SK-N-SH treated with all-trans-retinoic acid at 6 μM for 48 hours (cell line): ENCODE measurements around the gene CNTNAP3.
"Not testable (repeated sequence)": the region's sequence is repeated elsewhere in the genome, so short reads cannot be mapped to it uniquely, and the experiment has no call there.

Experiments
- BACH2 ChIP-seq: fragments of 250-450 bp; sonication (Bioruptor Pico); IDR thresholded peaks from 2 replicates; pipeline ENCODE4 v1.9.0; 2021; ENCODE audit warnings: mild to moderate bottlenecking, borderline replicate concordance
- CREB5 ChIP-seq: fragments of 250-450 bp; sonication (Bioruptor Pico); IDR thresholded peaks from 2 replicates; pipeline ENCODE4 v1.5.1; 2020; ENCODE audit warnings: low read depth, mild to moderate bottlenecking, moderate library complexity
- CSDC2 ChIP-seq: fragments of 250-450 bp; sonication (Bioruptor Pico); IDR thresholded peaks from 2 replicates; pipeline ENCODE4 v1.5.0; 2020; ENCODE audit warnings: mild to moderate bottlenecking, moderate library complexity
- PATZ1 ChIP-seq: fragments of 250-450 bp; sonication (Bioruptor Pico); IDR thresholded peaks from 2 replicates; pipeline ENCODE4 v1.8.0; 2020; ENCODE audit warnings: mild to moderate bottlenecking, moderate library complexity, borderline replicate concordance
- RARB ChIP-seq: fragments of 250-450 bp; sonication (Bioruptor Pico); IDR thresholded peaks from 2 replicates; pipeline ENCODE4 v1.8.0; 2021; ENCODE audit warnings: mild to moderate bottlenecking, moderate library complexity
- SNAI2 ChIP-seq: fragments of 250-450 bp; sonication (Bioruptor Pico); IDR thresholded peaks from 2 replicates; pipeline ENCODE4 v1.5.0; 2020; ENCODE audit warnings: mild to moderate bottlenecking, moderate library complexity
- TCF4 ChIP-seq: fragments of 250-450 bp; sonication (Bioruptor Pico); IDR thresholded peaks from 2 replicates; pipeline ENCODE4 v1.8.0; 2021; ENCODE audit warnings: mild to moderate bottlenecking, moderate library complexity, borderline replicate concordance
- TSHZ2 ChIP-seq: fragments of 250-450 bp; sonication (Bioruptor Pico); IDR thresholded peaks from 2 replicates; pipeline ENCODE4 v1.5.0; 2020; ENCODE audit warnings: mild to moderate bottlenecking, moderate library complexity
- ZFP30 ChIP-seq: fragments of 450-650 bp; formaldehyde crosslinking; IDR thresholded peaks from 2 replicates; pipeline ENCODE4 v1.5.0; 2022; ENCODE audit warnings: mild to moderate bottlenecking, moderate library complexity
- ZNF565 ChIP-seq: fragments of 450-650 bp; formaldehyde crosslinking; conservative IDR thresholded peaks from 2 replicates; pipeline ENCODE4 v1.5.0; 2020; ENCODE audit warnings: low read depth, mild to moderate bottlenecking, moderate library complexity

- TF ChIP-seq PATZ1 (CRISPR knock-in tag); RARB (CRISPR knock-in tag); TCF4; SNAI2; ZFP30; BACH2 (CRISPR knock-in tag); CSDC2 (CRISPR knock-in tag); ZNF565; CREB5 (CRISPR knock-in tag); TSHZ2 (CRISPR knock-in tag): not testable (repeated sequence)
Measured at GRCh38 chr9:39042352-39042803, 245.6 kb downstream of the CNTNAP3 start.
